Inferior parietal cortex (tissue), 1 donor: ENCODE data around the gene NPY5R.

Experiments
- DNase-seq: peaks from one replicate; pipeline ENCODE4 v3.0.0-alpha.2; 2016; ENCODE audit errors: extremely low spot score

The NPY5R gene

DNA sequence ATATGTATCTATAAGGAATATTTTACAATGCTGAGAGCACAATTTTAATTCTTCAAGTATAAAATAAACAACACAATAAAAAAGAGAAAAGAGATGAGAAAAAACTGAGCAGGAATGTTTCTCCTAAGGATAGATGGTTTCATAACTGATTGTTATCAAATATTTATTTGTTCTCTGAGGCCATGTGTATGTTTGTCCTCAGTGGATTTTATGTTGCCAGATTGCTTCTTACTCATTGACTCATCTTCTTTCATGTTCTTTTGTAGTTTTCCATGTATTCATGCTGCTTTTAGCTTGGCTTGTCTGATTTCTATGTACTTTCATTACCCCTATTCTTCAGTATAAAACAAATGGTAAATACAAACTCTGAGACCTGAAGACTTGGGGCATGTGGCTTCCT lies 41.2 kb downstream of the NPY5R start:
- DNase-seq = no peak

DNA sequence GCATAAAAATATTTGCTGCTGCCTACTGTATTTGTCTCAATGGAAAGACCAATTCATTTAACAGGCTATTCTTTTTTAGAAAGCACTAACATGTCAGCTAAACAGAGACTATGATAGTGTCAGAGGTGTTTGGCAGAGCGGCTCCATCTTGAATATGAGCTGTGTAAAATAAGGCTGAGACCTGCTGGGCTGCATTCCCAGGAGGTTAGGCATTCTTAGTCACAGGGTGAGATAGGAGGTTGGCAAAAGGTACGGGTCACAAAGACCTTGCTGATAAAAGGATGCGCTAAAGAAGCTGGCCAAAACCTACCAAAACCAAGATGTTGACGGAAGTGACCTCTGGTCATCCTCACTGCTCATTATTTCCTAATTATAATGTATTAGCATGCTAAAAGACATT lies 41.8 kb downstream of the NPY5R start:
- DNase-seq = no peak

GRCh38 chr4:163391756-163392155 lies 48.1 kb downstream of the NPY5R start:
- no peak for DNase-seq

DNA sequence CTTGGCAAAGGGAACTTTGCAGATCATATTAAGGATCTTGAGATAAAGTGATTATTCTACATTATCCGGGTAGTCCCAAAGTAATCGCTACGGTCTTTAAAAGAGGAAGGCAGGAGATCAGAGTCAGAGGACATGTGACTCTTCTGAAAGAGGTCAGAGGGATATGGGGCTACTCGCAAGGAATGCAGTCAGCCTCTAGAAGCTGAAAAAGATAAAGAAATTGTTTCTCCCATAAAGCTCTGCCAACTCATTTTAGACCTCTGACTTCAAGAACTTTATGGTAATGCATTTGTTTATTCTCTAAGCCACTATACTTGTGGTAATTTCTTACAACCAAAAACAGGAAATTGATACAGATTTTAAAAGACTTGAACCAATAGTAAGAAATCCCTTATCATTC lies 48.6 kb downstream of the NPY5R start:
- no peak for DNase-seq

- DNase-seq = no peak
These were observed 49.8 kb downstream of the NPY5R start for GRCh38 chr4:163393471-163393870.

GRCh38 chr4:163395055-163395454 lies 51.4 kb downstream of the NPY5R start:
- no peak for DNase-seq

GRCh38 chr4:163395758-163396157 lies 52.1 kb downstream of the NPY5R start:
- DNase-seq = no peak

GRCh38 chr4:163398238-163398637 lies 54.5 kb downstream of the NPY5R start:
- no peak for DNase-seq

GRCh38 chr4:163400911-163401310 lies 57.2 kb downstream of the NPY5R start:
- no peak for DNase-seq
